GM21576 (cell line): ENCODE results near the gene MAP2K5.

Experiments
- ATAC-seq: cut with Tn5 transposase; IDR thresholded peaks from one replicate; pipeline ENCODE4 v1.9.1; 2021; ENCODE audit warnings: mild to moderate bottlenecking, moderate library complexity; ENCODE audit not compliant: unreplicated experiment

MAP2K5 gene

DNA sequence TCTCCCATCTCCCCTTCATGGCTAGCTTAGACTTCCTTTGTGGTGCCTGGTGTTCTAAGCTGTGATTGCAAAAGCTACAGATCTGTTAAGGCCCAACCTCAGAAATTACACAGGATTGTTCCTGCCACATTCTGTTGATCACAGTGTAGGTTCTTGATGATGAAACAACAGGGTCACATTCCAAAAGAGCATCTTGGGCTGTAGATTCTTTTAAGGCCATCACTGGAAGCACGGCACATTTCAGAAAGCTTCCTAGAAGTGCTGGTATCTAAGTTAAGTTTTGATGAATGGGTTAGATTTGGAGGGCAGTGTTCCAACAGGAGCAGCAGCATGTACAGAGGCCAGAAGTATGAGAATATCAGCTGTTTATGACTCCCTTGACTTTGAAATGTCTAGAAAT is 175.3 kb downstream of the MAP2K5 start:
- no peak for ATAC-seq

DNA sequence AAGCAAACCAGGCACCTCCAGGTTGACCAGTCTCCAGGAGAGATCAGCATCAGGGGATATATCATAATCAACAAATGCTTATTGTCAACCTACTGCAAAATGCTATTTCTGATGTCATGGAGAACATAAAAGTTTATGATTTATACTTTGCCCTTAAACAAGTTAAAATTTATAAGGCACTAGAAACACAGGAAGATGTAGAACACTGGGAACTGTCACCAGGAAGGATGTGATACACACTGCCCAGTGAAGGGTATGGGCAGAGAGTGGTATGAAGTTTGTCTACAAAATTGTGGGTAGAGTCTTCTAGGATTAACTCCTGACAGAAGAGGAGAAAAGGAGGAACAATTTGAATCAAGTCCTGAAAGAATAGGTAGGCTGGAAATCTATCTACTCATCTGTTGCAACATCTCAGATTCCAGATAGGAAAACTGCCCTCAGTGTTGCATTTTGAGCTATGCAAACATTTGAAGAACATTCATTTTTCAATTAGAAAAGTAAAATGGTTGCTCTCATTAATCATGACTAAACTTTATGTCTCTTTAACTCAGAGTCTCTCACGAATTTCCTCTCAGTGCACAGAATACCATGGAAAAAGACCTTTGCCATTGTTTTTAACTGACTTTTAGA is 176.9 kb downstream of the MAP2K5 start:
- ATAC-seq = no peak

DNA sequence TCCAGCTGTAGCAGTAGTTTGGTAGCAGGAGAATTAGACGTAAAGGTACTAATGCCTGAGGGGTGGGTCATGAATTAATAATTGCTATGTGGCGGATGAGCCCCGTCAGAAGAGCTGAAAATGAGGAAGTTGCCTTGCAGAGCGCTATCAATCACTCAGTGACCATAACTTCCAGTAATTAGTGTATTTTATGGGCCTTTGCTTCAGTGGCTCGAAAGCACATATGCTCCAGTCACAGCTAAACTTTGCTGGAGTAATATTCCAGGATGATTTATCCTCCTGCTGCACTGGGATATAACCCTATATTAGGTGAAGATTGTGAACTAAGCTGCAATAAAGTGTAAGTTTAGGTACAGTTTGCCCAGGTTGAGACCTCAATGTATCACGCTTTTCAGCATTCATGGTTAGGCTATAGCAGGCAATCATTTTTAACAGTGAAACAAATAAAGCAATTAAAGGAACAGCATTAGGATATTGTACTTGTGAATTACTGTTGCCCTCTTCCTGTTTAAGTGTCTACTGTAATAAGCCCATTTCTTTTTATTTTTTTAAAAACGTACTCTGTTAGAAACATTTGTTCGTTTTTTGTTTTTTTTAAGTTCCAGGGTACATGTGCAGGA is 178.2 kb downstream of the MAP2K5 start:
- ATAC-seq = no peak

DNA sequence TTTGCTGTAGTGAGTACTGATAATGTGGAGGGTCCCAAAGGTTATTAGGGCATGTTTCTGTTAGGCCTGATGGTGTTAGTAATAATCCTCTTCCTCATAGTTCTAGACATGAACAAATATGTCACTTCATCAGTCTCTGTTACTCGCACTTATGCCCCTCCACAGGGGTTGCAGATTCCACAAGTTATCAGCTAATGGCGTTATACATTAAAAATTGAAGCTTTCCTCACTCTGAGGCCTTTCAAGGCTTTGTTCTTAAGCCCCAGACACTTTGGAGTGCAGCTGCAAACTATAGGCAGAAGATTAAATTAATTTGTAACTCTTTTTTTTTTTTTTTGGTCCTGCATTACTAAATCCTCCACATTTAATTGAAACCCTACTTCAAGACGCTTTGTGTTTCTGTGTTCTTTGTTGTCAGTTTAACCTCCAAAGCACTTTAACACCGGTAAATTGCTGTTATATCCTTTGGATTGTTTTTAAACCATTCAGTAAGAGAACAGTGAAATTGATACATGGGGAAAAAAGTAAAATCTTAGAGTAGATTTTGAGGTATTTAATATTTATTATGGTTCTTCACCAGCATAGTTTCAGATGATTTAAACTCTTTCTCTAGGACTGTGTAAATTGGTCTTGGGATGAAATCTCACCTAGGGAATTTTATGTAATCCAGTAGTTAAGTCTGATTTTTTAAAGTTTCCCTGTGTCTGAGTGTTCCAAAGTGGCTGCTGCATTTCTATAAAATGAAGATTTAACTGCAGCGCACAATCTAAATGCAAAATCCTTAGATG is 179.7 kb downstream of the MAP2K5 start:
- ATAC-seq = no peak

DNA sequence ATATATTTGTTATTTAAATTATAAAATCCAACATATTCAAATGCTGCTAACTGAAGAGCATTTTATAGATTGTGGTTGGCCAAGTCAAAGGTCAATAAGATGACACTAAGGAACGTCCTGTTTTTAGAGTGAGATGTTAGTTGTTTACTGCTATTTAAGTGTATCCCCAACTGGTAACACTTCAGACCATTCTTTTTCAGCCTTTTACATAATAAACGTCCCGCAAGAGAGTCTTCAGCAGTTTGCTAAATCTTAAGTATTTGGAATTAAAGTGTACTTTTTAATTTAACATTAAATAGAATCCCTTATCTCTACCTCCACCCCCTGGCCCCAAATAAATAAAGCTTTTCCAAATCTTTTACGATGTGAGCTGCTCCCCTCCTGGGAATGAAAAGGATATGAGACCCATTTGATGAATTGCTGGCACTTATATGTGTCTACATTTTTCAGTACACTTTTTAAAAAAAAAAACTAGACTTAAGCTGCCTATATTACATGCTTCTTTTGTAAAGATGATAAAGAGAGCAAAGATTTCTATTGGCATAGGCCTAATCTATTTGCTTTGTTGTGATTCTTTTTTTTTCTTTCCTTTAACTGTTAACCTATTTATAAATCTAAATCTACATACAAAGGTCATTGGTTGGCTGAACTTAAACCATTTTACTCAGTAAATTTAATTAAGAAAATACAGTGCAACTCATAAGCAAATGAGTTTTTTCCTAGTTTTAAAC is 181.0 kb downstream of the MAP2K5 start:
- no peak for ATAC-seq

DNA sequence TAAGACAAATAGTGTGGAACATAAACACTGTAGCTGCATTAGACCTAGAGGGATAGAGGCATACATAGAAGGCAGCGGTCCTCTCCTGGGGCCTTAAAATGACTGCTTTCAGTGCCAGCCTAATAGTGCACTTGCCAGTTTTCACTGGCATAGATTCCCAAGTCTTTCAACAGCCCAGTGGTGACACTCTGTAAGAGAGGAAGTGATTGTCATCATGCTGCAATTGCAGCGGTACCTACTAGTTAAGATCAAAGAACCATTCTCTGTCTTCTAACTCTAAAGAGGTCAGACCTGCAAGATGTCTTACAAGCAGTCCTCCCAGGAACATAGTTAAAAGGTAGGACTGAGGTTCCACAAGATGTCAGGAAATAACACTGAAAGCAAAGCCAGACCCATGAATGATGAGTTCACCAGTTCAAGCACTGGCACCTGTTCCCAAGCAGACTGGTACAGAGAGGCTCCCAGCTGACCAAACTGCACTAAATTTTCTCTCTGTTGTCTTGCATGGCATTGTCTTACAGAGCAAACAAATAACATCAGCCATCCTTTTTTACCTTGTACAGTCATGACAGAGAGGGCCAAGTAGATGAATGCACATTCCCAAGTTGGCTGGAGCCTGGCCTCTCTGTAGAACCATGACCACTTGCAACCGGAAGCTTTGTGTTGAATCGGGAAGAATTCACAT is 182.3 kb downstream of the MAP2K5 start:
- ATAC-seq = no peak

DNA sequence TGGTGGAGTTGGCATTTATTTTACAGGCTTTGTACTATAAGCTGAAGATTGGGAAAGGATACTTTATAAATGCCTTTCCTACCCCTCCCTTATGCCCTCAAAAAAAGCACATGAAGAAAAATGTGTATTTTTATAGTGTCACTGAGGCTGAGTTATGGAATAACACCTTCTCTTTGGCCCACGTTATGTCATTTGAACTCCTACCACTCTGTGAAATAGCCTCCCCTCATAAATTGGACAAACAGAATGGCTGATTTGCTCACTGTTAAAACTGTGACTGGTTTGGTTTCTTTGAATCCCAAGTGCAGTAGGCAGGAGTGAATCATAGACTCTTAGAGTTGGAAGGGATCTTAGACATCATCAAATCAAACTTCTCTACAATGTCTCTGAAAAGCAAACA is 187.6 kb downstream of the MAP2K5 start:
- no peak for ATAC-seq

DNA sequence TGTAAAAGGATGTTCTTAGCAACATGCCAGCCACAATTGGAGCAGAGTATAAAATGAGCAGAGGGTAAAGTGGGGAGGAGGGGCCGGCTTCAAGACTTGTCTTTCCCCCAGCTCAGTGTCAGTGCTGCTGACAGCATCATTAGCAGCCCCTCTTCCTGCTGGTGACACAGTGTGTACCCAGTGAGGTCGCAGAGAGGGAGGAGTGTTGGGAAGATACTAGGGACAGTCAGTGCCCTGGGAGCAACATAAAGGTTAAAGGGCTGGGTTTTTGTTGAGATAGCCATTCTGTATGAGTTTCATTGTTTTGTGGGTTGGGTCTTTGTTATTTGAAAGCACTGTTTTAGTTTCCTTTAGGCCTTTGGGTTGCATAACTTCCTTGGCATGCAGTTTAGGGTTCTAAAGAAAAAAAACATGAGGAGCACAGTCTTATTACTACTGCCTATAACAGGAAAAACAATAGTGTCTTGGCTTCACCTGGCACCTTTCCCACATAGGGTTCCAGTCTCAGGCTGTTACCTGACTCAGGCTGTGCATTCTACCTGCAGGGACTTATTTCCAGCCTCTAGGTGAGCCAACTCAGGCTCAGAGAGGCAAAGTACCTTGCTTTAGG is 188.7 kb downstream of the MAP2K5 start:
- no peak for ATAC-seq

DNA sequence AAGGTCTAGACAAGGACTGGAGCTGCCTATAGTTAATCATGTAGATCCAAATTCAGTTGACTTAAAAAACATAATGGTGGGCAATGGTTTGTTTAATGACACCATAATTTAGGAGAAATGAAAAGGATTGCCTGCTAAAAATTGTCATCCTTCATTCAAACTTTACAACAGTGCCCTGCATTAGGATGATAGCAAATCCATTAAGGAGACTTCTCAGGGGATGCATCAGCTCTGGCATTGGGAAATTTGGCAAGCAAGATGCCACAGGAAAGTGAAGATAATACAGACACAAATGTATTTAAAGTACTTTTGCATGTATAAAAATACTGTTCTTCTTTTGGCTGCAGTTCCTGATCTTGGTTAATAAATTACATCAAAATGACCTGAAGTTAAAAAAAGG is 189.7 kb downstream of the MAP2K5 start:
- ATAC-seq = no peak

DNA sequence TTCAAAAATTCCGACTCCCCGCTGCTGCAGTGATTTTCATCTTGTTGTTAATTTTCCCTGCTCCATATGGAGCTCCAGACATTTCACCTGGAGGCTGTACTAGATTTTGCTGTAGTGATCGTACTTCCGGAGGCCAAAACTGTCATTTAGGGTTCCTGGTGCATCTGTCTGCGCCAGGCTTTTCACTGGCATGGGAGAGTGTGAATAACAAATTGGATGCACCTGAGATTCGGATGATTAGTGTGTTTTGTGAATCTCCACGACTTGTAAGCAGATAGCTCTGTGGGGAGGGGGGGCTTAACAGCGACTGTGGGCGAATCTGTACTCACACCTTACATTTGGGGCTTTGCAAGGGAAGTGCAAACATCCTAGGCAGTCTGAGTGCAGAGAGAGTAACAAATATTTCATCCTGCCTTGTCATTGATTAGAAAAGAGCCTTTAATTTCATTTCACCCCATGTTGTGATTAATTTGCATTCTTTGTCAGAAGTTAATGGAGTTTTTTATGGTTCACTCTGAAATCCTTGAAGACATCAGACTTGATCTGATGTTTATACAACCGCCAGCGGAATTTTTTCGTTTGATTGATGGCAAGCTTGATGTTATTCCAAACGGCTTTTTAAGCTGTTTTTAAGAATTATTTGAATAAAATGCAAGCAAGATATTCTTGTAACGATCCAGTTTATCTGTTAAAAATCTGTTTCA is 190.3 kb downstream of the MAP2K5 start:
- no peak for ATAC-seq

DNA sequence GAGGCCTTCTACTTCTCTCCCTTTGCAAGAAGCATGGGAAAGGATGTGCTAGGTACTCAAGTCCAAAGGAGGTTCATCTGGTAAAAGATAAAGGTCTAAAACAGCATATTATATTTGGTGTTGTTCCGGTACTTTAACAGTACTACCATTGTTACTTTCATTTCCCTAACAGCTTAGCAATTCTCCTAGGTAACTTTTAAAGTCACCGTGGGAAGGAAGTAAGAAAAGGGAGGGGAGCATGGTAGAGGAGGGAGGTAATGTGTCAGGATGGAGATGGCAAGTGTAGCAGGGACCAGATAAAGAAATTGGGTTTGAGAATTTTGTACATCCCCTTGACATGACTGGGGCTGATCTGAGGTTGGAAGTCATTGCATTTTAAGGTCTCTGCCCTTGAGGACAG is 193.4 kb downstream of the MAP2K5 start:
- ATAC-seq = no peak

DNA sequence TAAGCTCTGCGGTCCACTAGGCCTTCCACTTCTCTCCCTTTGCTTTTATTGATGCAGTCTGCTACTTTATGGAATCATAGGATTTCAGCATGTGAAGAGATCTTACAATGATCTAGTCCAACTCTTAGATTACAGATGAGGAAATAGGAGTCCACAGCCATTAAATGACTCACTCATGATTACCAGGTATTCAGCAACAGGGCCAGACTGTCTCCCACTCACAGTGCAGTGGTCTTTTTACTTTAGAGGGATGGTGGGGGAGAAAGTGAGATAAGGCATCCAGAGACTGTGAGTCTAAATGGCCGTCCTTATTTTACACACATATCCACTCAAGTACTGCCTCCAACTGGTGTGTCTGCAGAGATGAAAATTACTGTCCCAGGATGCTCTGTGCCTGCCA is 194.3 kb downstream of the MAP2K5 start:
- ATAC-seq = no peak

DNA sequence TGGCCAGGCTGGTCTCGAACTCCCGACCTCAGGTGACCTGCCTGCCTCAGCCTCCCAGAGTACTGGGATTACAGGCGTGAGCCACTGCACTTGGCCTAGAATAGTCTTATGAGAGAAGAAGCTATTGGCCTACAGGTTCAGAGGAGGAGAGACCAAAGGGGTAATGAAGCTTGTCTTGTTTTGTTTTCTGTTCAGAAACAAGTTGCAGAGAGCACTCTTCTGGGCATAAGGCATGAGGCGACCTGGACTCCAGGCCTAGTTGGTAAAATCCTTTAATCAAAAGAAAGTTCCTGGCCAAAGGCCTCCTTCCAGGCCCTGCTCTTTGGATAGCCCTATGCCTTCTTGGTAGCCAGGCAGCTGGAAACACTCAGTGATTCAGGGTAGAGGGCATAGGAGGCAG is 195.6 kb downstream of the MAP2K5 start:
- no peak for ATAC-seq

DNA sequence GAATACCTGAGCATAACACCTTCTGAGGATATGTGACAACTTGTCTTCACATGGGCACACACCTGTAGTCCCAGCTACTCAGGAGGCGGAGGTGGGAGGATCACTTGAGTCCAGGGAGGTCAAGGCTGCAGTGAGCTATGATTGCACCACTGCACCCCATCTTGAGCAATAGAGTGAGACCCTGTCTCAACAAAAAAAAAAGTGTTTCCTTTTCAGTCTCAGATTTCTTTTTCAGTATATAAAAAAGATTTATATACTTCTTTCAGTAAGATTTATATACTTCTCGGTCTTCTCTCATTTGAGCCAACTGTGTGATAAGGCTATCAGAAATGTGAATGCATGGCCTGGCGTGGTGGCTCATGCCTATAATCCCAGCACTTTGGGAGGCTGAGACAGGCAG is 197.9 kb downstream of the MAP2K5 start:
- ATAC-seq = no peak

DNA sequence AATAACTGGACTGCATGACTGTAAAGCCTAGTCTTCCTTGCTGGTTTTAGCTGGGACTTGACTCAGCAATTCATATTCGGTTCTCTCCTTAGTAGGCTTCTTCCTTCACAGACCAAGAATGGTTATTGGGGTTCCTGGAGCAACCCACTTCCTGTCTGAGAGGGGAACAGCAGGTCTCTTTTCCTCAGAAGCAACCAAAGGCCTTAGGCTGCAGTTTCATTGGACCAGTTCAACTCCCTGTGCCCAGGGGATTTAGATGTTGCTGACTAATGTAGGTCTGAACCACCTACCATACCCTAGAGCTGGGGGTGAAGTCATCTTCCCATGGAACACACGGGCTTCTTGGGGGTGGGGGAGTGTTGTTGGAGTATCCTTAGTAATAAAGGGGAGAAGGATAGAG is 198.8 kb downstream of the MAP2K5 start:
- no peak for ATAC-seq

DNA sequence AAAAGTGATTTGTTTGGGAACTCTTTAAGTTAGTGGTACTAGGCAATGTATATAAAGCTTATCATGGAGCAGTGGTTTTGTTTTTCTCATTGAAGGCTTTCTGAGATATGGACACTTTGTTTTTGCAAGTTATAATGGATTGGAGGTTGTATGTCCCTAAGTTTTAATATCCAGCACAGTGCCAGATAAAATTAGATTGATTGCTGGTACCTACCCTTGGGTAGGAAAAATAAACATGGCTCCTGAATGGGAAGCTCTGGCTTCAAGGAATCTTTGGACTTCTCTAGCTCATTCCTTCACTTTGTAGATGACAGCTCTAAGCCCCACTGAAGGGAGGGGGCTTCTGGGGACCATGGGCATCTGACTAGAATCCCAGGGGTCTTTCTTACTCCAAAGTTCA is 201.1 kb downstream of the MAP2K5 start:
- ATAC-seq = no peak

DNA sequence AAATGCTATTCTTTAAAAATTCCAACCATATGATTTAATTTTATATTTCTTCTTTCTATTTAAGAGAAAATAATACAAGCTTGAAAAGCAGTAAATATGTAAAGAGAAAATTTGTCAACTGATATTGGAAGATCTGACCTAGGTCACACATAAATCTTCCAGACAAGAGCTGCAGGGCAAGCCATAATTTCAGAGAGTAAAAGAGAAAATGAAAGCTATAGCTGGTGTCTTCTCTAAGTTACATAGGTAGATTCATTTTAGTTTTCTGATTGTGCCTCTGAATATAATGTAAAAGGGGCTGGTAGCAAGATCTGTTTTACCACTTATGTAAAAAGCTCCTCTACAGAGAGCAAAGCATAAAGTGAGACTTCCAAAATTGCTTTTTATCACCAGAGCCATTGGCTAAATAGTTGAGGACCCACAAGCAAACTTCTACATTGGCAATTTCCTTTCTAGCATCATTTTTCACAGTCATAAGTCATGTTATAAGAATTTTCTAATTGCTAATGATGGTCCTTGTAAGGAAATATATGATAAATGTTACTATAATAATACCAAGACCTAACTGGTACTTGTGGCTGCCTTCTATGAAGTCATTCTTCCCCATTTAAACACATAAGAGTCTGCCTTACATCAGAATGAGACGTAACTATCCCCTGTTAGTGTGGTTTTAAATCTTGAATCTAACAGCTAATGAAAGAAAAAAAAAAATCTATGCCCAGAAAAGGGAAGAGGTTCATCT is 202.0 kb downstream of the MAP2K5 start:
- ATAC-seq = no peak

DNA sequence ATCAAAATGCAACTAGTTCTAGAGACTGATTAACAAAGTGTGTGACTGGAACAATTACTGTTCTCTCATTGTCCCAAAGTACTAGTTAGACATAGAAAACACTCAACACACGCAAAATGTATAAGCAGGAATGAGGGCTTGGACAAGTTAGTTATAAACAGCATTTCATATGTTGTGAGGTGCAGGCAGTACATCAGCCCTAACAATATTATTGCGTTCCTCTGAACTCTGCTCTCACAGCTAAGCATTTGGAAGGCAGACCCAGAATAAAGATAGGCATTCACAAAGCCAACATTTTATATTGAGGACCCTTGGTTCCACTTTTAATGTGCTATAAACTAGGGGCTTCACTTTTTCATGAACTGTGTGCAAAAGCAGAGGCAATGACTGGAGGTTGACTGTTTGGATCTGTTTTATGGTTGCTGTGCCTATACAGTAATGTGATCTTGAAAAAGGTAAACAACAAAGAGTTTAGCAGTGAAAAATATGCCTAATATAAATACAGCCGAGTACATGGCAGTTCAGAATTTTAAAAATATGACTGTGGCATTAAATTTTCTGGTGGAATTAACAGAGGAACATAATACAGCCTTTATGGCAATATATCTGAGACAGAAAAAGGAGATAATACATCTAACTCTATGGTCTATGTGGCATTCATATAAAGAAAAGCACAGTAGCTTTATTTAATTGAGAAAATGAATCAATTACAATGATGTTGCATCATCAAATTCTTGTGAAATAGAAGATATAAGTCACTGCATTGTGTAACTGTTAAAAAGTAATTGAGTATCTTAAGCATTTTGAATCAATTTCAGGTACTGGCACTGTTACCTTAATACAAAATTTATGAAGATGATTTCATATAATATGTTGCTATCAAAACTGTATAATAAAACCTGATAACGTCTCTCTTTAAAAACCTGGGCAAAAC is 202.8 kb downstream of the MAP2K5 start:
- no peak for ATAC-seq
